Smooth muscle cell (in vitro differentiated cells): ENCODE data around the gene SYNPO. TPM values are rescaled to one million over a fixed set of nuclear protein-coding genes. Genes with fewer than 3 reads are reported as not detected.
A peak's percentile ranks its signal among the peaks of the same experiment; 100 is the strongest.

Experiments used
- DNase-seq: peaks from one replicate; lab custom pipeline; 2025; ENCODE audit not compliant: unreplicated experiment; lab: John Stamatoyannopoulos, UW
- H2AFZ ChIP-seq: fragments of 200-600 bp; sonication (generic); 2 replicates; pipeline ENCODE4 v1.6.0; 2016; ENCODE audit warnings: antibody characterized with exemption, low read depth, mild to moderate bottlenecking
- H3F3A ChIP-seq: fragments of 200-600 bp; sonication (generic); 2 replicates; pipeline ENCODE4 v1.6.0; 2017; ENCODE audit warnings: antibody characterized with exemption, low read depth
- H3K27ac ChIP-seq: fragments of 200-600 bp; sonication (generic); 2 replicates; pipeline ENCODE4 v1.5.1; 2016; ENCODE audit warnings: low read depth, mild to moderate bottlenecking
- H3K27me3 ChIP-seq: fragments of 200-600 bp; sonication (generic); 2 replicates; pipeline ENCODE4 v1.6.1; 2016; ENCODE audit warnings: low read depth, mild to moderate bottlenecking
- H3K36me3 ChIP-seq: fragments of 200-600 bp; sonication (generic); 2 replicates; pipeline ENCODE4 v1.5.1; 2016; ENCODE audit warnings: low read depth
- H3K4me1 ChIP-seq: fragments of 200-600 bp; sonication (generic); 2 replicates; pipeline ENCODE4 v1.5.1; 2016; ENCODE audit warnings: low read depth
- H3K4me2 ChIP-seq: fragments of 200-600 bp; sonication (generic); 2 replicates; pipeline ENCODE4 v1.6.0; 2016; ENCODE audit warnings: mild to moderate bottlenecking
- H3K4me3 ChIP-seq: fragments of 200-600 bp; sonication (generic); 2 replicates; pipeline ENCODE4 v1.5.1; 2016; ENCODE audit warnings: mild to moderate bottlenecking
- H3K79me2 ChIP-seq: fragments of 200-600 bp; sonication (generic); 2 replicates; pipeline ENCODE4 v1.6.0; 2016; ENCODE audit warnings: low read depth, mild to moderate bottlenecking
- H3K9ac ChIP-seq: fragments of 200-600 bp; sonication (generic); 2 replicates; pipeline ENCODE4 v1.6.0; 2016; ENCODE audit warnings: low read depth
- H3K9me3 ChIP-seq: fragments of 200-600 bp; sonication (generic); replicated peaks from 2 replicates; pipeline ENCODE4 v1.5.1; 2016; ENCODE audit warnings: low read depth
- H4K20me1 ChIP-seq: fragments of 200-600 bp; sonication (generic); 2 replicates; pipeline ENCODE4 v1.6.0; 2016; ENCODE audit warnings: low read depth
- CTCF ChIP-seq: fragments of 200-600 bp; sonication (generic); IDR thresholded peaks from 2 replicates; pipeline ENCODE4 v1.5.1; 2017; ENCODE audit warnings: borderline replicate concordance, mild to moderate bottlenecking, antibody characterized with exemption; ENCODE audit not compliant: insufficient read depth, poor library complexity, severe bottlenecking
- WGBS: methylation state at CpG from one replicate; pipeline ENCODE4 v1.1.7; 2016; ENCODE audit warnings: low lambda C conversion rate; 5-methylcytosine and 5-hydroxymethylcytosine counted together
- polyA plus RNA-seq: library from polyadenylated mRNA; unstranded; fragments of >200 nt; fragmentation: Nextera tagmentation; extraction: Ambion mirVana; gene quantifications from 2 replicates; pipeline ENCODE4 v1.2.1, GENCODE V29; 2016
- total RNA-seq: library from RNA; depleted of rRNA; stranded (reverse); fragments of >200 nt; gene quantifications from 2 replicates; pipeline ENCODE4 v1.2.3, GENCODE V29; 2014

Gene SYNPO
- total and polyA plus RNA-seq, 2 experiments from 2014 or later, result 34.2 to 46.4 TPM

- H3K27ac ChIP-seq, result peak overlapping the region; percentile 96
- H3K9ac ChIP-seq, result no peak overlapping the region
- 45% methylated on average over 5 of the region's 5 CpGs for WGBS
- H2AFZ ChIP-seq, result no peak overlapping the region
- DNase-seq, result no peak
- H3K9me3 ChIP-seq, result no peaks in the 10 kb centered on the region
- TF ChIP-seq CTCF, result no peak
- no peaks in the 10 kb centered on the region for H3K36me3 ChIP-seq
- H3K4me1 ChIP-seq, result peaks cover 62% of the 10 kb centered on the region
- H3F3A ChIP-seq, result peaks cover 61% of the 10 kb centered on the region
- peaks cover 73% of the 10 kb centered on the region for H3K79me2 ChIP-seq
- peaks cover 64% of the 10 kb centered on the region for H4K20me1 ChIP-seq
- H3K4me3 ChIP-seq, result no peak overlapping the region
- no peaks in the 10 kb centered on the region for H3K27me3 ChIP-seq
- H3K4me2 ChIP-seq, result peak overlapping the region; percentile 76
These were observed 3.6 kb downstream of the SYNPO start for GRCh38 chr5:150644058-150644457.

- Histone ChIP-seq H3K9me3 (no peaks in the 10 kb centered on the region), H3K9ac (peak overlapping the region; percentile 7), H3K36me3 (no peaks in the 10 kb centered on the region), H3K4me2 (peak overlapping the region; percentile 76), H2AFZ (no peak overlapping the region), H3F3A (peaks cover 57% of the 10 kb centered on the region), H3K27ac (peak overlapping the region; percentile 96), H4K20me1 (peaks cover 69% of the 10 kb centered on the region), H3K4me1 (peaks cover 58% of the 10 kb centered on the region), H3K4me3 (peak overlapping the region; percentile 6), H3K79me2 (peaks cover 77% of the 10 kb centered on the region), H3K27me3 (no peaks in the 10 kb centered on the region)
- DNase-seq, result no peak
- no peak for TF ChIP-seq CTCF
- 60% methylated on average over 2 of the region's 2 CpGs for whole genome bisulfite sequencing
These were observed 4.1 kb downstream of the SYNPO start for GRCh38 chr5:150644514-150644913.

GRCh38 chr5:150645070-150645700 lies 4.7 kb downstream of the SYNPO start:
- H3K9ac ChIP-seq, result peak overlapping the region; percentile 7
- H3F3A ChIP-seq, result peaks cover 50% of the 10 kb centered on the region
- no peak overlapping the region for H2AFZ ChIP-seq
- TF ChIP-seq CTCF, result no peak
- WGBS, result 53% methylated on average over 4 of the region's 4 CpGs
- no peaks in the 10 kb centered on the region for H3K27me3 ChIP-seq
- peak overlapping the region; percentile 76 for H3K4me2 ChIP-seq
- peaks cover 75% of the 10 kb centered on the region for H4K20me1 ChIP-seq
- peak overlapping the region; percentile 6 for H3K4me3 ChIP-seq
- H3K36me3 ChIP-seq, result no peaks in the 10 kb centered on the region
- H3K4me1 ChIP-seq, result peaks cover 53% of the 10 kb centered on the region
- peak overlapping the region; percentile 96 for H3K27ac ChIP-seq
- peaks cover 84% of the 10 kb centered on the region for H3K79me2 ChIP-seq
- no peaks in the 10 kb centered on the region for H3K9me3 ChIP-seq
- DNase-seq, result no peak
